Loucy (cell line): ENCODE results near the gene HOXD8.

Experiments used
- CTCF ChIP-seq: fragments of 200-600 bp; sonication (generic); conservative IDR thresholded peaks from 2 replicates; pipeline ENCODE4 v1.5.1; 2014; ENCODE audit warnings: mild to moderate bottlenecking, antibody characterized with exemption, low read length
- EZH2phosphoT487 ChIP-seq: fragments of 200-600 bp; IDR thresholded peaks from 2 replicates; pipeline ENCODE4 v1.6.1; 2018; ENCODE audit warnings: antibody characterized with exemption, mild to moderate bottlenecking, moderate library complexity, borderline replicate concordance

- TF ChIP-seq CTCF (no peak), EZH2phosphoT487 (no peak)
These were observed 23.6 kb upstream of the HOXD8 start for GRCh38 chr2:176105730-176106580.
